Measurements from ENCODE around the gene BCKDHA. TPM values are rescaled to one million over a fixed set of nuclear protein-coding genes. Genes with fewer than 3 reads are reported as not detected.

The BCKDHA gene
- total RNA-seq, 2 donors from 2014 or later = 69.0 to 72.5 TPM

DNA sequence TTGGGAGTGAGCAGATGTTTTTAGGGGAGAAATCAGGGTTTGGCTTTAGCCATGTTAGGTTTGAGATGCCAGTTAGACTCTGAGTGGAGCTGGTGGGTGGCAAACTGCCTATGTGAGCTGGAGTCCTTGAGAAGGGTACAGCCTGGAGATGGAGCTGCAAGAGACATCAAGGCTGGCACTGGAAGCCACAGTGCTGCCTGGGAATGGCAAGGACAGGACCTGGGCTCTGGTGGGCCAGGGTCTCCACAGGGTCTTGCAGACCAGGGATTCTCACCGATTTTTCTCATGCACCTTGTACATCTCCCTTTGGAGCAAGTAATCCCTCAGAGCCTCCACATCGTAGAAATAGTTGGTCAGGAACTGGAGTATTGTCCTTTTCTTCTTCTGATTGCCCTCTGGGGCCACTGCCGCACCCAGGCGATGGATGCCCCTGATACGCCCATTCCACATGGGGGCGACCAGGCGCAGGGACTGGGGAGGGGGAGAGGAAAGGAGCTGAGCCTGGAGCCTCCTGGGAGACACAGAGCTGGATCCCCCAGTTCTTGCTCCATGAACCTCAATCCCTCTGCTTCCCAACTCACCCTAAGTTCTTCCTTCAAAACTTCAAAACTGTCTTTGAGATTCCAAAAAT lies 40.4 kb downstream of the BCKDHA start:
- no peak for DNase-seq (ENCODE audit: low spot score)
- H3K27me3 ChIP-seq (replicated peaks; ENCODE audit: insufficient read depth) = no peaks in the 10 kb centered on the region
- intact Hi-C loops (cut with DNase I) = no loop called here

DNA sequence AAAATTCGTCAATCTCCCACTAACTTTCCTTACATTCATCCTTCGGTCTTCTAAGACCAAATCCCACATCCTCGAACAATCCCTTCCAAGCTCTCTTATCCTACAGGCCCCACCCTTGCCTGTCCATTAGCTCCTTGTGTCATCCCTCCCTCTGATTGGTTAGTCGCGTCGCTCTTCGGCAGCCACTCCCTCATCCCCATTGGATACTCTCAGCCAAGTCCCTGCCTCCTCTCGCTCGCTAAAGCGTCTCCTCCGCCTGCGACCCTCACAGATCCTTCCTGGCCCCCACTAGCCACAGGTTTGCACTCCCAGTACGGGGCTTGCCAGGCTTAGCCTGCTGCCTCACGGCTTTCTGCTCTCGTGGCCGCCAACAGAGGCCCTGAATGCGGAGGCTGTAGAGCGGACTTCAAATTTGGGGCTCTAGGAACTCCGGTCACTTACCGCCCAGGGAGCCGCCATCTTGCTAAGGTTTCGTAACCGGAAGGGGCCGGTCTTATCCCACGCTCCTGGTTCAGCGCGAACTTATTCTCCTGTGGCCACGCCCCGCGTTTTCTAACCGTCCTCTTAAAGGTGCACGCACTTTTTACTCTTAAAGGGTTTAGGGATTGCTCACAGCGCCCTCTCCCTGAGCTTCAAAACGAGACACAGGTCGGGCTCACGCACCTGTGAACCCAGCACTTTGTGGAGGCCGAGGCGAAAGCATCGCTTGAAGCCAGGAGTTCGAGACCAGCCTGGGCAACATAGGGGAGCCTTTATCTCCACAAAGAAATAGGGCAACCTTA lies 42.0 kb downstream of the BCKDHA start, which contains the start of gene DMAC2:
Gene DMAC2 (minus strand): TSS at position 472 of the 782 bp plus-strand sequence. CDS start 13 bp downstream, at position 459.
- Histone ChIP-seq H3K27ac (peak within 1 kb of the TSS; percentile 93 to 98), H3K9me3 (no peaks in the 10 kb centered on the region), H3K4me1 (replicated peaks) (no peaks in the 10 kb centered on the region), H3K27me3 (replicated peaks; ENCODE audit: insufficient read depth) (no peaks in the 10 kb centered on the region), H3K4me3 (peak within 1 kb of the TSS; percentile 66 to 91), H3K36me3 (no peaks in the 10 kb centered on the region)
- TF ChIP-seq POLR2A (IDR thresholded peaks at IDR 0.05) = peak; percentile 60
- TF ChIP-seq CTCF (IDR thresholded peaks at IDR 0.05) = peak in 3 of 4 experiments; percentile 45 to 66 (median 62)
- TF ChIP-seq POLR2AphosphoS5 (IDR thresholded peaks at IDR 0.05) = peak; percentile 96
- peak; percentile 98 for DNase-seq (ENCODE audit: low spot score)
- under 1% methylated on average over 40 of the region's 40 CpGs for WGBS
- intact Hi-C loops (cut with DNase I) = loop anchor here (10.0 kb wide), 1 partner anchor 135 kb away; the partner anchor contains the start of gene CEACAM21

More for the DNA sequence above, 40.4 kb downstream of the BCKDHA start:
- TF ChIP-seq CTCF (IDR thresholded peaks at IDR 0.05) (no peak), POLR2AphosphoS5 (IDR thresholded peaks at IDR 0.05) (no peak), POLR2A (IDR thresholded peaks at IDR 0.05) (no peak)
- Histone ChIP-seq H3K4me1 (replicated peaks) (no peaks in the 10 kb centered on the region), H3K36me3 (no peaks in the 10 kb centered on the region), H3K27ac (no peak overlapping the region), H3K4me3 (no peak overlapping the region), H3K9me3 (no peaks in the 10 kb centered on the region)
- WGBS = 94% methylated on average over 7 of the region's 7 CpGs

- Histone ChIP-seq H3K27me3 (replicated peaks; ENCODE audit: insufficient read depth) (no peaks in the 10 kb centered on the region), H3K27ac (no peak overlapping the region), H3K9me3 (no peaks in the 10 kb centered on the region), H3K36me3 (no peaks in the 10 kb centered on the region), H3K4me1 (replicated peaks) (no peaks in the 10 kb centered on the region), H3K4me3 (no peak overlapping the region)
- intact Hi-C loops (cut with DNase I) = loop anchor here (10.0 kb wide), 1 partner anchor 133 kb away; the partner anchor contains the start of gene CEACAM21
- no peak for DNase-seq (ENCODE audit: low spot score)
- 76% methylated on average over 15 of the region's 15 CpGs for WGBS
- TF ChIP-seq POLR2A (IDR thresholded peaks at IDR 0.05) = no peak
- TF ChIP-seq POLR2AphosphoS5 (IDR thresholded peaks at IDR 0.05) = no peak
- TF ChIP-seq CTCF (IDR thresholded peaks at IDR 0.05) = no peak
Observed at GRCh38 chr19:41441321-41441945, 43.8 kb downstream of the BCKDHA start.

GRCh38 chr19:41442473-41443355 lies 45.1 kb downstream of the BCKDHA start, which contains the start of gene ERICH4:
TSS of gene ERICH4 (plus strand) at chr19:41443156. CDS start at chr19:41443170, 14 bp downstream.
- Histone ChIP-seq H3K4me3 (no peak within 1 kb of the TSS), H3K4me1 (replicated peaks) (no peaks in the 10 kb centered on the region), H3K36me3 (no peaks in the 10 kb centered on the region), H3K27ac (no peak within 1 kb of the TSS), H3K27me3 (replicated peaks; ENCODE audit: insufficient read depth) (no peaks in the 10 kb centered on the region), H3K9me3 (no peaks in the 10 kb centered on the region)
- DNase-seq (ENCODE audit: low spot score) = no peak
- intact Hi-C loops (cut with DNase I) = loop anchor here (10.0 kb wide), 1 partner anchor 132 kb away; the partner anchor contains the start of gene CEACAM21
- no peak for TF ChIP-seq CTCF (IDR thresholded peaks at IDR 0.05)
- TF ChIP-seq POLR2AphosphoS5 (IDR thresholded peaks at IDR 0.05) = no peak
- no peak for TF ChIP-seq POLR2A (IDR thresholded peaks at IDR 0.05)
- WGBS = 68% methylated on average over 7 of the region's 7 CpGs

All from prostate gland (tissue), 2 donors.